ENCODE measurements around the gene EML6.

GRCh38 chr2:54901224-54901986 lies 177.9 kb downstream of the EML6 start:
- TF ChIP-seq, protein P1, sequence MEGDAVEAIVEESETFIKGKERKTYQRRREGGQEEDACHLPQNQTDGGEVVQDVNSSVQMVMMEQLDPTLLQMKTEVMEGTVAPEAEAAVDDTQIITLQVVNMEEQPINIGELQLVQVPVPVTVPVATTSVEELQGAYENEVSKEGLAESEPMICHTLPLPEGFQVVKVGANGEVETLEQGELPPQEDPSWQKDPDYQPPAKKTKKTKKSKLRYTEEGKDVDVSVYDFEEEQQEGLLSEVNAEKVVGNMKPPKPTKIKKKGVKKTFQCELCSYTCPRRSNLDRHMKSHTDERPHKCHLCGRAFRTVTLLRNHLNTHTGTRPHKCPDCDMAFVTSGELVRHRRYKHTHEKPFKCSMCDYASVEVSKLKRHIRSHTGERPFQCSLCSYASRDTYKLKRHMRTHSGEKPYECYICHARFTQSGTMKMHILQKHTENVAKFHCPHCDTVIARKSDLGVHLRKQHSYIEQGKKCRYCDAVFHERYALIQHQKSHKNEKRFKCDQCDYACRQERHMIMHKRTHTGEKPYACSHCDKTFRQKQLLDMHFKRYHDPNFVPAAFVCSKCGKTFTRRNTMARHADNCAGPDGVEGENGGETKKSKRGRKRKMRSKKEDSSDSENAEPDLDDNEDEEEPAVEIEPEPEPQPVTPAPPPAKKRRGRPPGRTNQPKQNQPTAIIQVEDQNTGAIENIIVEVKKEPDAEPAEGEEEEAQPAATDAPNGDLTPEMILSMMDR (IDR thresholded peaks at IDR 0.05 in 2 of 3, conservative IDR thresholded peaks at IDR 0.05 in 1 of 3; ENCODE audit: borderline replicate concordance in 1 of 3, insufficient read depth in 1 of 3, low read depth in 2 of 3, low read length in 2 of 3): no peak
- TF ChIP-seq EZH2 (IDR thresholded peaks at IDR 0.05): no peak
- no peak for TF ChIP-seq POLR2AphosphoS5 (IDR thresholded peaks at IDR 0.05; ENCODE audit: low read depth, low read length)
- no peak for TF ChIP-seq EZH2phosphoT487 (IDR thresholded peaks at IDR 0.05; ENCODE audit: borderline replicate concordance)
- TF ChIP-seq JUND (IDR thresholded peaks at IDR 0.05): no peak
- no peak for TF ChIP-seq FOSL1 (IDR thresholded peaks at IDR 0.05; ENCODE audit: low read depth)

Measured in HCT116 (cell line).